Measurements from ENCODE around the gene PZP.
A peak's percentile ranks its signal among the peaks of the same experiment; 100 is the strongest.
"Not testable (repeated sequence)": the region's sequence is repeated elsewhere in the genome, so short reads cannot be mapped to it uniquely, and the experiment has no call there.

Gene PZP

DNA sequence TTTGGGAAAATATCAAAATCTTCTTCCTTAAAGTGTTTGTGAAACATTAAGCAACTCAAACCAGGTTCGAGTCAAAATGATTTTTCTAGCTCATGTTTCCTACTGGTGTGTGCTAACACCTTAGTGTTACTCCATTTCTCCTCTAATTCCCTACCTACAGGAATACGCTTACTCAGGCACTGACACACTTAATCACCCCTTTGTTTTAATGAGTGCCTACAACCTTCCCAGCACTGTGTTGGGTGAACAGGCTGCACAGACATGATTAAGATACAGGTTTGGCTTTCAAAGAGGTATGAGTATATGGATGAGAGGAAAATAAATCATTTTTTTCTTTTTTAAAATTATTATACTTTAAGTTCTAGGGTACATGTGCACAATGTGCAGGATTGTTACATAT, 15.6 kb upstream of the PZP start:
- DNase-seq, result no peak
- no peak for ATAC-seq
- peaks cover 9% of the 10 kb centered on the region for H3K27me3 Mint-ChIP-seq
- no peak overlapping the region for H3K27ac Mint-ChIP-seq
- H3K9me3 Mint-ChIP-seq, result no peaks in the 10 kb centered on the region
- no peaks in the 10 kb centered on the region for H3K4me1 Mint-ChIP-seq
- no peak overlapping the region for H3K4me3 Mint-ChIP-seq

DNA sequence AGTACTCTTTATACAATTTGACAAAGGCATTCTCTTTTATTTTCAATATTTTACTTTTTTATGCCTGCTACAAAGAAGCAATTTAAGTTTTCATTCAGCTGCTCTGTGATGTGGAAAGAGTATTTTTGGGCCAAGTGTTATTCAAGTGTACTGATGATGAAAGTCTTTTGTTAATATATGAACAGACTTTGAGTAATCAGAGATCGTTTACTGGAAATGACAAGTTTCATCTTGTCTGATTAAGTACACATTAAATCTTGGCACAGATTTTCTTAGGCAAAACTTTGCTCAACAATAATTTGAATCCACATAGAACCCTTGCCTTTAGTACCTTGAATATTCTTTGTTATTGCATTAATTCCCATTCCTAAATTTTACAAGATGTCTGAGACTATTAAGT, 13.3 kb upstream of the PZP start:
- ATAC-seq (no peak), DNase-seq (no peak)
- no peaks in the 10 kb centered on the region for H3K4me1 Mint-ChIP-seq
- H3K27me3 Mint-ChIP-seq, result no peaks in the 10 kb centered on the region
- H3K27ac Mint-ChIP-seq, result no peak overlapping the region
- H3K9me3 Mint-ChIP-seq, result peaks cover 0 to 5% of the 10 kb centered on the region in 2 donors
- H3K4me3 Mint-ChIP-seq, result no peak overlapping the region

DNA sequence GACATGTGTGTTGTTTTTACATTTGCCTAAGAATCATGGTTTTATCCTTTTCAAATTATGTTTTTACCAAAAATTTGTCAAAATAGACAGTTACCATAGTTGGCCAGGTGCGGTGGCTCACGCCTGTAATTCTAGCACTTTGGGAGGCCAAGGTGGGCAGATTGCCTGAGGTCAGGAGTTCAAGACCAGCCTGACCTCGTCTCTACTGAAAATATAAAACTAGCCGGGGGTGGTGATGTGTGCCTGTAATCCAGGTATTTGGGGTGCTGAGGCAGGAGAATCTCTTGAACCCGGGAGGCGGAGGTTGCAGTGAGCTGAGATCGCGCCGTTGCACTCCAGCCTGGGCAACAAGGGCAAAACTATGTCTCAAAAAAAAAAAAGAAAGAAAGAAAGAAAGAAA, 12.8 kb upstream of the PZP start:
- DNase-seq, H3K4me3 Mint-ChIP-seq, H3K4me1 Mint-ChIP-seq, H3K27ac Mint-ChIP-seq, H3K27me3 Mint-ChIP-seq, H3K9me3 Mint-ChIP-seq, ATAC-seq: not testable (repeated sequence)

DNA sequence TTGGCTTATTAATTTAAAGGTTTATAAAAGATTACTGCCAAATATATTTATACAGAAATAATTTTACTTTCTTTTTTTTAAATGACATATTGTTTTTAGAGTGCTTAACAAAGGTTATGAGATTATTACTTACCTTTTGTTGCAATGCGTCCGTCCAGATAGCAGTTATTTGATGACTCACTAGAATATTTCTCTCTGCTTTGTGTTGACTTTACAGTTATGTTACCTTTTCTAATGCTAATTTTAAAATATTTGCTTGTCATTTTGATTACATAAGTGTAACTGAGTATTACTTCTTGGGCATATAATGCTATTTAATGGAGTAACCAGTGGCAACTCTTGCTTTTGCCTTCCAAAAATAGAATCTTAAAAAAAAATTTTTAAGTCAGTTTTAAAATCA, 6.3 kb upstream of the PZP start:
- no peaks in the 10 kb centered on the region for H3K4me1 Mint-ChIP-seq
- ATAC-seq (no peak), DNase-seq (no peak)
- H3K27ac Mint-ChIP-seq, result no peak overlapping the region
- no peaks in the 10 kb centered on the region for H3K27me3 Mint-ChIP-seq
- peaks cover 0 to 25% of the 10 kb centered on the region in 2 donors for H3K9me3 Mint-ChIP-seq
- H3K4me3 Mint-ChIP-seq, result no peak overlapping the region

DNA sequence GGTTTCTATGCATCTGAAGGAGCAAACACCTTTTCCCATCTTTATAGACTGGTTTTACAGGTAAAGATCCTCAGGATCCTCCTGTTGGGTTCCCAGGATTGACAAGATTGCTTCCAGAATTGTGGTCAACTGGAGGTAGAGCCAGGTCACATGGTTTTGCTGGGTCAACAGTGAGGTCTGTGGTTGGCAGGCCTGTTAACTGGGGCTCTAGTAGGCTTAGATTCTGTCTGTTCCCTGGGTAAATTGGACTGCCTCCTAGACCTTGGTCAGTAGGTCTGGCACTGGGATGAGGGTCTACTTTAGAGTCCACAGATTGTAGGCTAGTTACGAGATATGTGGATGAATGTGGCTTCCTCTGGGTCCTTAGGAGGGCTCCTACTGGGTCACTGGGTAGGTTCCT, 3.5 kb upstream of the PZP start:
- DNase-seq (no peak), ATAC-seq (no peak)
- no peaks in the 10 kb centered on the region for H3K27me3 Mint-ChIP-seq
- H3K4me3 Mint-ChIP-seq, result no peak overlapping the region
- peaks cover 0 to 20% of the 10 kb centered on the region in 2 donors for H3K9me3 Mint-ChIP-seq
- no peaks in the 10 kb centered on the region for H3K4me1 Mint-ChIP-seq
- no peak overlapping the region for H3K27ac Mint-ChIP-seq

DNA sequence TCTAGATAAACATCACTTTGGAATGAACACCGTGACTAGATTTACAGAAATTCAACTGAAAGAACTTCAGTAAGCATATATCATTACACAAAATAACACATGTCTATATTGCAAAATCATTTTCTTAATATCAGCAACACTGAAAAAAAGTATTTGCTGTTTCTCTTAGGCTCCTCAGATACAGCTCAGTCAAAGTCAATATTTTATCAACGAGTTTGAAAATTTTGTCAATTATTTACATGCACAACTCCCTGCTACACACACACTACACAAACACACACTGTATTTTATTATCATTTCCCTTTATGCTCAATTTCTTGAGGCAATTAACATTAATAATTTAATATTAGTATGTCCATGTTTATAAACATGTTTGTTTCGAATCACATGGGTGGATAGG, 3.8 kb downstream of the PZP start:
- Mint-ChIP-seq H3K9me3 (no peaks in the 10 kb centered on the region), H3K27ac (no peak overlapping the region), H3K4me1 (no peaks in the 10 kb centered on the region), H3K27me3 (no peaks in the 10 kb centered on the region), H3K4me3 (no peak overlapping the region)
- DNase-seq (no peak), ATAC-seq (no peak)

DNA sequence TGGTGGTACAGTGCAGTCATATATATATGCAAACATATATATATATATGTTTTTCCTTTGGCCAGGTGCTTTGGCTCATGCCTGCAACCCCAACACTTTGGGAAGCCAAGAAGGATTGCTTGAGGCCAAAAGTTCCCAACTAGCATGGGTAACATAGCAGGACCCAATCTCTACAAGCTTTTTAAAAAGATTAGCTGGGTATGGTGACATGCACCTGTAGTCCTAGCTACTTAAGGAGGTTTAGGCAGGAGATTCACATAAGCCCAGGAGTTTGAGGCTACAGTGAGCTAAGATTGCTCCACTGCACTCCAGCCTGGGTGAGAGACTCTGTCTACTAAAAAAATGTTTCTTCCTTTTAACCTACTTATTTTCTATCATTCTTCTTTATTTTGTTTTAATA, 10.2 kb downstream of the PZP start:
- H3K27ac Mint-ChIP-seq, result no peak overlapping the region
- no peaks in the 10 kb centered on the region for H3K9me3 Mint-ChIP-seq
- no peaks in the 10 kb centered on the region for H3K27me3 Mint-ChIP-seq
- H3K4me1 Mint-ChIP-seq, result no peaks in the 10 kb centered on the region
- H3K4me3 Mint-ChIP-seq, result no peak overlapping the region
- ATAC-seq (peak; percentile 68), DNase-seq (no peak)

DNA sequence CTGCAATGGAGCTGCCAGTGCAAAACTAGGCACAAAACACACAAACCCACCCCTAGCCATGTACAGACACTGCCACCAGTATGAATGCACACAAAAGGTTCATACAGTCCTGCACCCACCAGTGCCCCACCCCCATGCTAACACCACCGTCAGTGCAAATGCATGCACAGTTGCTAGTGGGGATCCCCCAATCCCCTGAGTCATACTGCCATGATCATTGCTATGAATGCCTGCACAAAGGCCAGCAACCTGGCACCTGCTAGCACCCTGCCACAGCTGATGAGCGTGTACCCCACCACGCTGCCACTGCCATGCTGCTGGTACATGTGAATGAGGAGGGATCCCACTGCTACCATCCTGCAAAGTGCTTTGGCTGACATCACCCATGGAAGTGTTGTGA, 23.9 kb downstream of the PZP start:
- ATAC-seq, result no peak
- no peak for DNase-seq
- H3K4me3 Mint-ChIP-seq, result no peak overlapping the region
- H3K27me3 Mint-ChIP-seq, result no peaks in the 10 kb centered on the region
- peaks cover 5% of the 10 kb centered on the region for H3K4me1 Mint-ChIP-seq
- no peak overlapping the region for H3K27ac Mint-ChIP-seq
- peaks cover 5 to 31% of the 10 kb centered on the region in 2 donors for H3K9me3 Mint-ChIP-seq

DNA sequence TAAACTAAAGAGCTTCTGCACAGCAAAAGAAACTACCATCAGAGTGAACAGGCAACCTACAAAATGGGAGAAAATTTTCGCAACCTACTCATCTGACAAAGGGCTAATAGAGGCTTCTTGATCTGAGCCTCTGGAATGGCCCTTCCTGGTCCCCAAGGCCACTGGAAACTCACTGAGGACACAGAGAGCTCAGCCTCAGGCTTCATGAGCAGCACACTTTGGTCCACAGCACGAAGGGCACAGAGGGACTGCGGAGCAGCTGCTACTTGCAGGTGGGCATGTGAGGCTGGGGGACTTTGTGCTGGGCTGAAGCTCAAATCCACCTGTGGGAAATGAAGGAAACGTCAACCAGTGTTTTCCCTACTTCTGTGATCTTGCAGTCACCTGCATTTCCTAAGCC, 27.4 kb downstream of the PZP start:
- Mint-ChIP-seq H3K4me3 (no peak overlapping the region), H3K27ac (no peak overlapping the region), H3K4me1 (peaks cover 5% of the 10 kb centered on the region), H3K27me3 (no peaks in the 10 kb centered on the region), H3K9me3 (peaks cover 0 to 13% of the 10 kb centered on the region in 2 donors)
- DNase-seq (no peak), ATAC-seq (no peak)

DNA sequence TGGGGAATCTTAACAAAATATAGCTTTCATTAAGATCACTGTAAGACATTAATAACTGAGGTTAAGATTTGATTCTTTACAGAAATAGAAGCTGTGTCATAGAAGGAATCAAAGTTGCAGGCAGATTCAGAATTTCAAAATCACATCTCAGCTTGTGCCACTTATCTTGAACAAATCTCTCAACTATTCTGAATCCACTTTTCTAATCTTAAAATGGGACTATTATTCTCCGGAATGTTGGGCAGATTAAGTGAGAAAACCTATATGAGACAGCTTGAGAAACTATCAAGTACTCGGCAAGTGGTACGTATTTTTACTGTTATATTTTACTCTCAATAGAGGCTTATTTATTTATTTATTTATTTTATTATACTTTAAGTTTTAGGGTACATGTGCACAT, 28.4 kb downstream of the PZP start:
- H3K27ac Mint-ChIP-seq, result no peak overlapping the region
- no peak for DNase-seq
- no peak overlapping the region for H3K4me3 Mint-ChIP-seq
- peaks cover 5% of the 10 kb centered on the region for H3K4me1 Mint-ChIP-seq
- ATAC-seq, result no peak
- H3K27me3 Mint-ChIP-seq, result no peaks in the 10 kb centered on the region
- peaks cover 0 to 9% of the 10 kb centered on the region in 2 donors for H3K9me3 Mint-ChIP-seq

DNA sequence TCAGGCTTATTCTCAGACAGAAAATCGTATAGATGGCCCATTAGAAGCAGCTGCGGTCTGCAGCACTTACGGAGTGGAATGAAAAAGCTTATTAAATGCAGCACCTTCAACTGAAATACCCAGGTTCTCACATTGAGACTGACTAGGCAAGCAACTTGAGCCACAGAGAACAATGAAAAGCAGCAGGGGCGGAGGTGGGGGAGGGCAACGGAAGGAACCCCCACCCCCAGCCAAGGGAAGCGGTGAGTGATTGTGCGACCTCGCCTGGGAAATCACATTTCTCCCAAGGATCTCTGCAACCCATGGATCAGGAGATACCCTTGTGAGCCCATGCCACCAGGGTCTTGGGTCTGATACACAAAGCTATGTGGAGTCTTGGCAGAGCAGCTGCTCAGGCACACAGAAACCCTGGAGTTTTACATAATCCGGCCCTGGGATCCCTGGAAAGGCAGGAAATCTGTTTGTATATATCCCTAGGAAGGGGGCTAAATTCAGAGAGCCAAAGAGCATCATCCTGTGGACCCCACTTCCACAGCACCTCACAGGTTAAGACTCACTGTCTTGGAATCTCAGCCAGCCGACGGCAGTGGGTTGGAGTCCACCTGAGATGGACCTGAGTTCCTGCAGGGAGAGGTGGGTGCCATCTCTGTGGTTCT, 38.1 kb downstream of the PZP start:
- H3K27ac Mint-ChIP-seq, result no peak overlapping the region
- no peak for DNase-seq
- ATAC-seq, result no peak
- peaks cover 4 to 17% of the 10 kb centered on the region in 2 donors for H3K9me3 Mint-ChIP-seq
- H3K27me3 Mint-ChIP-seq, result peaks cover 7% of the 10 kb centered on the region
- no peaks in the 10 kb centered on the region for H3K4me1 Mint-ChIP-seq
- no peak overlapping the region for H3K4me3 Mint-ChIP-seq

DNA sequence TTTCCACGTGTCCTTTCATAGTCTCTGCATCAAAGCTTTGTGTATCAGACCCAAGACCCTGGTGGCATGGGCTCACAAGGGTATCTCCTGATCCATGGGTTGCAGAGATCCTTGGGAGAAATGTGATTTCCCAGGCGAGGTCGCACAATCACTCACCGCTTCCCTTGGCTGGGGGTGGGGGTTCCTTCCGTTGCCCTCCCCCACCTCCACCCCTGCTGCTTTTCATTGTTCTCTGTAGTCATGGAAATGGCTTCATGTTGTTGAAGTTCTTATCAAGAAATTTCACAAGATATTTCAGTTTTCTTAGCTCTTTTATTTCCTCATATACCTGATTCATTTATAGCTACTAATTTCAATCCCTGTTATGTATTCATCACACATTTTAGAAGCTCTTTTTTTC, 40.9 kb downstream of the PZP start:
- H3K4me1 Mint-ChIP-seq, H3K9me3 Mint-ChIP-seq, H3K4me3 Mint-ChIP-seq, DNase-seq, H3K27me3 Mint-ChIP-seq, H3K27ac Mint-ChIP-seq, ATAC-seq: not testable (repeated sequence)

DNA sequence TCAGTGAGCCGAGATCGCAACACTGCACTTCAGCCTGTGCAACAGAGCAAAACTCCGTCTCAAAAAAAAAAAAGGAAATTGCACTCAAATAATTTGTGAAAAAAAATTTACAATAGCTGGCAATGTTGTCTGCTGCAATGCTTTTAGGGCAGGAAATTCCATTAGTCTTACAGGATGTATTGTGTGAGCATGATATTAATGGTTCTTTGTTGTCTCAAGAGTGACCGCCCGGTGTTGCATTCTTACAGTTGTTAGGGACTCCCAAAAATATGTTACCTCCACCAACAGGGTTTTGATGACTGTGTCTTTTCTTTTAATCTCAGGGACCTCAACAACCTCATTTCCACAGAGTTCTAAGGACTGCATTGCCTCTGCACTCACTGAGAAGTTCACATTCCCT, 44.8 kb downstream of the PZP start:
- Mint-ChIP-seq H3K4me1 (no peaks in the 10 kb centered on the region), H3K27ac (no peak overlapping the region), H3K27me3 (peaks cover 13% of the 10 kb centered on the region), H3K9me3 (no peaks in the 10 kb centered on the region), H3K4me3 (no peak overlapping the region)
- DNase-seq (no peak), ATAC-seq (no peak)

DNA sequence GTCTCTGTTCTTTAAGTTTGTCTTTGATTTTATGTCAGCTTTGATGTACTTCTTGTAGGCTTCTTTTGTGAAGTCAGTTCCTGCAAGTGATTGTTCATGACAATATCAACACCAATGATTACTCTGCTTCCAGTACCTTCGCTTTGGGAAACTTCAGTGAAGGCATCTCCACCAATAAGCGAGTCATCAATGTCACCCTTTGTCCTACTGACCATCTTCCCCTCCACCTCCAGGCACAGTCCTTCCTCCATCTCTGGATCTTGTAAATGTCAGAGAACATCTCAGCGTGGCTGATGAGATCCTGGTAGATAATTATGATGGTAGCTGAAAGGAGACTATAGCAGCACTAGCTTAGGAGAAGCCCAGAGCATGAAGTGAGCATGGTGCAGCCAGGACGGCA, 52.1 kb downstream of the PZP start:
- Mint-ChIP-seq H3K4me1 (no peaks in the 10 kb centered on the region), H3K27ac (no peak overlapping the region), H3K9me3 (no peaks in the 10 kb centered on the region), H3K4me3 (no peak overlapping the region), H3K27me3 (peaks cover 8% of the 10 kb centered on the region)
- no peak for DNase-seq
- ATAC-seq, result no peak

DNA sequence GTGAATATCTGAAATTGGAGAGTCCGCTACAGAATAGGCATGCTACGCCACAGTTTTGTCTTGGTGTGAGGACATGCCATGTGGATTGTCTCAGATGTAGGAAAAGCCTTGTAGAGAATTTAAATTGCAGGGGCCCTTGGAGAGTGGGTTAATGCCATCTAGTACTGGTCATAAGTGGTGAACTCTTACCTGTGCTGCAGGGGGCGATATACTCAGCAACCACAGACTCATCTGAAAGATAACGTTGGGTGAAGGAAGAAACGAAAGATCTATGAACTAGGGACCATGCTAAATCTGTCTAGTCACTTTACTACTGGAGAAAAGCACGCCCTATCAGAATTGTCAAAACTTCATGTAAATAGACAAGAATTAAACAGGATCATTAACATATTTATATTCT, 58.8 kb downstream of the PZP start:
- DNase-seq (no peak), ATAC-seq (no peak)
- Mint-ChIP-seq H3K27ac (no peak overlapping the region), H3K9me3 (peaks cover 18 to 22% of the 10 kb centered on the region in 2 donors), H3K4me3 (no peak overlapping the region), H3K4me1 (peaks cover 18% of the 10 kb centered on the region), H3K27me3 (no peaks in the 10 kb centered on the region)

DNA sequence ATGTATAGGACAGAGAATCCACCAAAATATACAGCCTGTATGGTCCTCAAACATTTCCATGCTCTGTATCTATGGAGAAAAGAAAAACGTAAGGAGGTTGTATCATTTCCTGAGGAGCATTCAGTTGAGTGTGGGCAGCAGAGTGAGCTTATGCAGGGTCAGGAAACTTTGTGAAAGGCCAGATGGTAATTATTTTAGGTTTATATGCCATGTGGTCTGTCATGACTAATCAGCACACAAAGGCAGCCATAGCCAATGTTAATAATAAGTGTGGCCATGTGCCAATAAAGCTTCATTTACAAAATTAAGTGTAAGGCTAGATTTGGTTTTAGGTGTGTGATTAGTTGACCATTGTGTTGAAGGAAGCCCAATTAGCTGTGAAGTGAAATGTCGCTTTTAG, 59.3 kb downstream of the PZP start:
- Mint-ChIP-seq H3K4me3 (no peak overlapping the region), H3K4me1 (peaks cover 18% of the 10 kb centered on the region), H3K9me3 (peaks cover 23 to 27% of the 10 kb centered on the region in 2 donors), H3K27me3 (peaks cover 4% of the 10 kb centered on the region), H3K27ac (no peak overlapping the region)
- DNase-seq (no peak), ATAC-seq (no peak)

DNA sequence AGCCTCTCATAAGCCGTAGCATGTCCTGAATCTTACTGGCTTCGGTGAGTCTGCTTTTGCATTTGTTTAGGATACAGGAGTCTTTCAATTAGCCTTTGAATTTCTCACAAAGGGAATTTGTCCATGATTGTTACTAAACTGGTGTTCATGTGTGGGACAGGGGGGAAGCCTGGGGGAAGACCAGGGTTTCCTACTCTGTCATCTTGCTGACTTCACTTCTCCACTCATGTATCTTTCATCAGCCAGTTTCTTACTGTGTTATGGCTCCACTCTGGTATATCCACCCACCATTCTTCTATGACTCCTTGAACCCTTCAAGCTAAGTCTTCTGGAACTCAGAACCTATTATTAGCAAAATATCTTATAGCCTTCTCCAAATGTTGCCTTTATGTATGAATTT, 60.7 kb downstream of the PZP start:
- Mint-ChIP-seq H3K27ac (peak overlapping the region in 1 of 2 donors; percentile 58), H3K9me3 (peaks cover 25 to 37% of the 10 kb centered on the region in 2 donors), H3K4me1 (peaks cover 18% of the 10 kb centered on the region), H3K27me3 (peaks cover 8% of the 10 kb centered on the region), H3K4me3 (no peak overlapping the region)
- DNase-seq, result no peak
- ATAC-seq, result no peak
